ENCODE measurements around the gene COX19. TPM values are rescaled to one million over a fixed set of nuclear protein-coding genes. Genes with fewer than 3 reads are reported as not detected.

The COX19 gene
- polyA plus RNA-seq, 1 donor = 16.9 TPM

- DNase-seq = peak; percentile 94
Observed at GRCh38 chr7:992709-993607, 17.6 kb upstream of the COX19 start.

- DNase-seq = no peak
Observed at GRCh38 chr7:991729-992656, 16.6 kb upstream of the COX19 start.

GRCh38 chr7:990933-991728 lies 15.8 kb upstream of the COX19 start:
- DNase-seq = no peak

GRCh38 chr7:990352-990932 lies 15.1 kb upstream of the COX19 start:
- DNase-seq = no peak

- DNase-seq = no peak
Observed at GRCh38 chr7:988963-989529, 13.7 kb upstream of the COX19 start.

- DNase-seq = no peak
Observed at GRCh38 chr7:988426-988911, 13.1 kb upstream of the COX19 start.

GRCh38 chr7:987909-988308 lies 12.6 kb upstream of the COX19 start:
- no peak for DNase-seq

GRCh38 chr7:986766-987751 lies 11.7 kb upstream of the COX19 start:
- DNase-seq = no peak

- DNase-seq = no peak
Observed at GRCh38 chr7:985915-986741, 10.8 kb upstream of the COX19 start.

GRCh38 chr7:985127-985416 lies 9.7 kb upstream of the COX19 start:
- no peak for DNase-seq

- DNase-seq = no peak
Observed at GRCh38 chr7:984361-985126, 9.2 kb upstream of the COX19 start.

- no peak for DNase-seq
Observed at GRCh38 chr7:983616-984071, 8.3 kb upstream of the COX19 start.

- DNase-seq = no peak
Observed at GRCh38 chr7:983004-983615, 7.8 kb upstream of the COX19 start, which contains the start of gene CYP2W1. TSS of gene CYP2W1 (plus strand) at chr7:983181. CDS start at chr7:983212, 31 bp downstream.

GRCh38 chr7:982511-983003 lies 7.2 kb upstream of the COX19 start:
- no peak for DNase-seq

- DNase-seq = no peak
Observed at GRCh38 chr7:981793-982510, 6.6 kb upstream of the COX19 start.

- no peak for DNase-seq
Observed at GRCh38 chr7:979886-980571, 4.7 kb upstream of the COX19 start.

Measured in left kidney (tissue), 2 donors.